PC-3 (cell line): ENCODE data around the gene SKOR1.

Experiments used
- EZH2 ChIP-seq: fragments of 300-600 bp; sonication (generic); IDR thresholded peaks from one replicate; pipeline ENCODE4 v1.6.1; 2017; ENCODE audit warnings: antibody characterized with exemption, mild to moderate bottlenecking, low read length; ENCODE audit not compliant: unreplicated experiment
- TF ChIP-seq, protein P1 (sequence below): fragments of 300-600 bp; sonication (generic); conservative IDR thresholded peaks from 2 replicates; pipeline ENCODE4 v1.5.1; 2017; ENCODE audit warnings: antibody characterized with exemption, low read depth, mild to moderate bottlenecking, low read length

DNA sequence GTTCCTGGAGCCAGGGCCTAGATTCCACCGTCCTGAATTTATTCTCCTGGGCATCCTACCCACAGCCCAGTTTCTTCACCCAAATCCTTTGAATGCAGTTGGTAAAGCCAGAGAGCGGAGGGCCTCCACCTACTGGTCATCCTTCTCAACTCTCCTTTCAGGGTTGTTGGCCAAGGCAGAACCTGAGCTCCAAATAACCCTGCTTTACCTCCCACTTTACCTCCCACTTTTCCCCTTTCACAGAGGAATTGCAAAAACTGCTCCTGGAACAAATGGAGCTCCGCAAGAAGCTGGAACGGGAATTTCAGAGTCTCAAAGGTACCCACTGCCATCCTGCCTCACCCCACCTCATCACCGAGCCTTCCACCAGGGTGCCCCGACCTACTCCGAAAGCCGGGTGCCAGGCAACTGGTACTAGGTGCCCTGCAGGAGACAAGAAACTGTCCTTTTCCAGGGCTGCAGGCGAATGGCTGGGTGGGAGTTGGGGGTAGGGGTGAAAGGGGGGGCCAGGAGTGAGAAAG lies 6.8 kb downstream of the SKOR1 start:
- TF ChIP-seq, protein P1, sequence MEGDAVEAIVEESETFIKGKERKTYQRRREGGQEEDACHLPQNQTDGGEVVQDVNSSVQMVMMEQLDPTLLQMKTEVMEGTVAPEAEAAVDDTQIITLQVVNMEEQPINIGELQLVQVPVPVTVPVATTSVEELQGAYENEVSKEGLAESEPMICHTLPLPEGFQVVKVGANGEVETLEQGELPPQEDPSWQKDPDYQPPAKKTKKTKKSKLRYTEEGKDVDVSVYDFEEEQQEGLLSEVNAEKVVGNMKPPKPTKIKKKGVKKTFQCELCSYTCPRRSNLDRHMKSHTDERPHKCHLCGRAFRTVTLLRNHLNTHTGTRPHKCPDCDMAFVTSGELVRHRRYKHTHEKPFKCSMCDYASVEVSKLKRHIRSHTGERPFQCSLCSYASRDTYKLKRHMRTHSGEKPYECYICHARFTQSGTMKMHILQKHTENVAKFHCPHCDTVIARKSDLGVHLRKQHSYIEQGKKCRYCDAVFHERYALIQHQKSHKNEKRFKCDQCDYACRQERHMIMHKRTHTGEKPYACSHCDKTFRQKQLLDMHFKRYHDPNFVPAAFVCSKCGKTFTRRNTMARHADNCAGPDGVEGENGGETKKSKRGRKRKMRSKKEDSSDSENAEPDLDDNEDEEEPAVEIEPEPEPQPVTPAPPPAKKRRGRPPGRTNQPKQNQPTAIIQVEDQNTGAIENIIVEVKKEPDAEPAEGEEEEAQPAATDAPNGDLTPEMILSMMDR: peak; percentile 51
- TF ChIP-seq EZH2: no peak
